NB4 (cell line): ENCODE results near the gene OR10H1.
A peak's percentile ranks its signal among the peaks of the same experiment; 100 is the strongest.

Source experiments
- DNase-seq: peaks from one replicate; pipeline ENCODE4 v3.0.0; 2010; ENCODE audit warnings: low read depth
- H3K4me3 ChIP-seq: one replicate; pipeline ENCODE4 v1.5.1; 2011; ENCODE audit warnings: mild to moderate bottlenecking, low read depth, low read length, moderate library complexity
- MYC ChIP-seq: IDR thresholded peaks from 2 replicates; pipeline ENCODE4 v1.6.1; 2011; ENCODE audit warnings: low read depth, low read length
- POLR2A ChIP-seq: IDR thresholded peaks from 2 replicates; pipeline ENCODE4 v1.6.1; 2011; ENCODE audit warnings: mild to moderate bottlenecking; ENCODE audit not compliant: insufficient read length; ENCODE audit errors: extremely low read depth
- TF ChIP-seq, protein P1 (sequence below): IDR thresholded peaks from 2 replicates; pipeline ENCODE4 v1.6.1; 2011; ENCODE audit warnings: low read depth, low read length
- TF ChIP-seq, protein P2 (sequence below): IDR thresholded peaks from one replicate; pipeline ENCODE4 v1.5.1; 2012; ENCODE audit warnings: low read depth, low read length

The OR10H1 gene, protein sequence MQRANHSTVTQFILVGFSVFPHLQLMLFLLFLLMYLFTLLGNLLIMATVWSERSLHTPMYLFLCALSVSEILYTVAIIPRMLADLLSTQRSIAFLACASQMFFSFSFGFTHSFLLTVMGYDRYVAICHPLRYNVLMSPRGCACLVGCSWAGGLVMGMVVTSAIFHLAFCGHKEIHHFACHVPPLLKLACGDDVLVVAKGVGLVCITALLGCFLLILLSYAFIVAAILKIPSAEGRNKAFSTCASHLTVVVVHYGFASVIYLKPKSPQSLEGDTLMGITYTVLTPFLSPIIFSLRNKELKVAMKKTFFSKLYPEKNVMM

DNA sequence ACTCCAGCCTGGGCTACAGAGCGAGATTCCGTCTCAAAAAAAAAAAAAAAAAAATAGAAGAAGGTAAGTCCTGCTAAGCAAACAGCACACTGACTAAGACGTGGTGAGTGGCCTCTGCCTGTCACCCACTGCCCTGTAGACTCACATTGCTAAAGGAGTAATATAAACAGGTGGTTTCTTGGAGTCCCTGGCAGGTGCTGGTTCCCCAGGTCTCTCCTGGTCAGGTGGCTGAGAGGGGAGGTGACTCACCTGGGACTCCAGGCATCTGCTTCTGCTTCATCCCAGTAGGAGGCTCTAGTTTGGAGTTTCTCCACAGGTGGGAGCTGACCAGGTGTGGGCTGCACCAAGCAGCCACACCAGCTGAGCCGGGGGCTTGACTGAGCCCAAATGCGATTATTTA lies at the start of gene OR10H1:
TSS of gene OR10H1 (minus strand) at position 359 of the 400 bp plus-strand sequence. CDS start 7,627 bp downstream, outside the sequence.
- TF ChIP-seq, protein P1, sequence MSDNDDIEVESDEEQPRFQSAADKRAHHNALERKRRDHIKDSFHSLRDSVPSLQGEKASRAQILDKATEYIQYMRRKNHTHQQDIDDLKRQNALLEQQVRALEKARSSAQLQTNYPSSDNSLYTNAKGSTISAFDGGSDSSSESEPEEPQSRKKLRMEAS: no peak
- TF ChIP-seq MYC (no peak), POLR2A (no peak)
- TF ChIP-seq, protein P2, sequence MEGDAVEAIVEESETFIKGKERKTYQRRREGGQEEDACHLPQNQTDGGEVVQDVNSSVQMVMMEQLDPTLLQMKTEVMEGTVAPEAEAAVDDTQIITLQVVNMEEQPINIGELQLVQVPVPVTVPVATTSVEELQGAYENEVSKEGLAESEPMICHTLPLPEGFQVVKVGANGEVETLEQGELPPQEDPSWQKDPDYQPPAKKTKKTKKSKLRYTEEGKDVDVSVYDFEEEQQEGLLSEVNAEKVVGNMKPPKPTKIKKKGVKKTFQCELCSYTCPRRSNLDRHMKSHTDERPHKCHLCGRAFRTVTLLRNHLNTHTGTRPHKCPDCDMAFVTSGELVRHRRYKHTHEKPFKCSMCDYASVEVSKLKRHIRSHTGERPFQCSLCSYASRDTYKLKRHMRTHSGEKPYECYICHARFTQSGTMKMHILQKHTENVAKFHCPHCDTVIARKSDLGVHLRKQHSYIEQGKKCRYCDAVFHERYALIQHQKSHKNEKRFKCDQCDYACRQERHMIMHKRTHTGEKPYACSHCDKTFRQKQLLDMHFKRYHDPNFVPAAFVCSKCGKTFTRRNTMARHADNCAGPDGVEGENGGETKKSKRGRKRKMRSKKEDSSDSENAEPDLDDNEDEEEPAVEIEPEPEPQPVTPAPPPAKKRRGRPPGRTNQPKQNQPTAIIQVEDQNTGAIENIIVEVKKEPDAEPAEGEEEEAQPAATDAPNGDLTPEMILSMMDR: no peak
- no peak for DNase-seq
- no peak within 1 kb of the TSS for H3K4me3 ChIP-seq

DNA sequence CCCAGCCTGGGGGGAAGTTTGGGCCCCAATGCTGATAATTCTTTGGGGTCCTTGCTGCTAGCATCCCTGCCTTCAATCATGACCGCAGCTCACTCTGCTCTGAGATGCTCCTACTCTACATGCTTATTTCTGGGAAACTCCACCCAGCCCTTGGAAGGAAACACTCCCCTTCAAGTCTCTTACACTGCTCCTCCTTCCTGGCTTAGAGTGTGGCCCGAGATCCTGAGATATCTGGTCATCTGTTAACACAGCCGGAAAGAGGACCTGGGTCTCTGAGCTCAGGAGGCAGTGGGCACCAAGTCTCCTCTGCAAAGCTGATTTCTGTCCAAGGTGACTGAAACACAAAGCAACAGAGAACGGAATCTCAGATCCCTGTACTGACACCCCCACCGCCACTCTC lies 49.4 kb upstream of the OR10H1 start:
- TF ChIP-seq, protein P1: no peak
- TF ChIP-seq POLR2A: no peak
- TF ChIP-seq MYC: no peak
- TF ChIP-seq, protein P2: no peak
- H3K4me3 ChIP-seq: no peak overlapping the region
- no peak for DNase-seq

DNA sequence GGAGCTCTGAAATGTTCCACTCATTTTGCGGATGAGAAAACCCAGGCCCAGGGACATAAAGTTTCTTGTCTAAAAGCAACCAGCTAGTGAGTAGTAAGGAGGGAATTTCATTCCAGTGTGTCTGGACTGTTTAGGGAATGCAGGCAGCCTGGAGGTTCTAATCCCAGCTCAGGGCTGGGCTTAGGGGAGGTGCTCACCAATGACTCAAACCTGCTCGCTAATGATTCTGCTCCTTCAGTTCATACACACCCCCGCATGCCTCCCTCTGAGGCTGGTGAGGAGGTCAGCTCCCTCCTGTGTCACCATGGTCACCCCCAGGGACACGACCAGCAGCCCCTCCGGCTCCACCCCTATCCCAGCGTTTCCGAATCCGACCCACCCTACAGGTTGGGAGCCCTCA lies 47.8 kb upstream of the OR10H1 start:
- TF ChIP-seq, protein P2: no peak
- TF ChIP-seq MYC (no peak), POLR2A (no peak)
- TF ChIP-seq, protein P1: no peak

DNA sequence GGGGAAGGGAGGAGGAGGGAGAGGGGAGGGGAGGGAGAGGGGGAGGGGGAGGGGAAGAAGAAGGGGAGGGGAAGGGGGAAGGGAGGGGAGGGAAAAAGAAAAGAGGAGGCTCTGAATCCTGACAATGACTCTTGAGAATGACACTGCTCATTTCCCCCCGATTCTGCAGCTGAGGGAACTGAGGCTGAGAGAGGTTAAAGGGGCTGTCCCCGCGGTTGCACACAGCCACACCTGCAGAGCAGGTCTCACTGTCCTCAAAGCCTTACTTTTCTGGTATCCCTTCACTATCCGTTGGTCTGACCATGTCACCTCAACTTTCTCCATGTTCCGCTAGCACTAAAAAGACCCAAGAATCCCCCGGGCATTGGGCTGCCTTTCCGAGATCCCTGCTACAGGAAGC lies 47.0 kb upstream of the OR10H1 start:
- no peak overlapping the region for H3K4me3 ChIP-seq
- DNase-seq: no peak
- TF ChIP-seq, protein P2: no peak
- TF ChIP-seq MYC: no peak

More for the DNA sequence above, 47.8 kb upstream of the OR10H1 start:
- peak; percentile 47 for DNase-seq
- H3K4me3 ChIP-seq: no peak overlapping the region

DNA sequence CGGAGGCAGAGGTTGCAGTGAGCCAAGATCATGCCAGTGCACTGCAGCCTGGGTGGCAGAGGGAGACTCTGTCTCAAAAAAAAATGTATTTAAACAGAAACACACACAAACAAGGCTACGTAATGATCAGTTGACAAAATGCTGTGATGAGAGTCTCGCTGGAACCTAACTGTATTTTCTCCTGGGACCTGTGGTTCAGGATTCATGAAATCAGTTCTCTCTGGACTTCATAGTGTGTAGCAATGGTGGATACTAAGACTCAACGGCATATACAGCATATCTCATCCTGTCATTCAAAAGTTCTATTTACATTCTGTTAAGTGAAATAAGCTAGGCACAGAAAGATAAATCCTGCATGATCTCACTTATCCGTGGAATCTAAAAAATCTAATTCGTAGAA lies 45.1 kb upstream of the OR10H1 start:
- TF ChIP-seq, protein P1: no peak
- TF ChIP-seq MYC (no peak), POLR2A (no peak)
- TF ChIP-seq, protein P2: no peak
- no peak overlapping the region for H3K4me3 ChIP-seq
- DNase-seq: no peak

DNA sequence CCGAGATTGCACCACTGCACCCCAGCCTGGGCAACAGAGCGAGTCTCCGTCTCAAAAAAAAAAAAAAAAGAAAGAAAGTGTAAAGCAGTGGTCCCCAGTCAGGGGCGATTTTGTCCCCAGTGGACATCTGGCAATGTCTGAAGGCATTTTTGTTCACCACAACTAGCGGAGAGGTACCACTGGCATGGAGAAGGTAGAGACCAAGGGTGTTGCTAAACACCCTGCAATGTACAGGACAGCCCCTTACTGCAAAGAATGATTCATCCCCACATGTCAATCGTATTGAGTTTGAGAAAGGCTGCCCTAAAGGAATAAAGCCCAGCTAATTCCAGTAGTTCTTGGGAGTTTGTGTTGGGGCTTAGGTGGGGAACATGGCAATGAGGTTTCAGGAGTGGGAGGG lies 43.7 kb upstream of the OR10H1 start:
- no peak overlapping the region for H3K4me3 ChIP-seq
- DNase-seq: peak; percentile 68
- TF ChIP-seq, protein P2: no peak
